GM23248 (cell line): ENCODE data around the gene EPDR1. TPM values are rescaled to one million over a fixed set of nuclear protein-coding genes. Genes with fewer than 3 reads are reported as not detected.

ENCODE experiments used
- DNase-seq: peaks from one replicate; pipeline ENCODE4 v3.0.0-alpha.2; 2015
- H2AFZ ChIP-seq: fragments of 200-600 bp; sonication (generic); 2 replicates; pipeline ENCODE4 v1.6.1; 2016; ENCODE audit warnings: antibody characterized with exemption
- H3F3A ChIP-seq: fragments of 200-600 bp; sonication (generic); 2 replicates; pipeline ENCODE4 v1.6.1; 2016; ENCODE audit warnings: mild to moderate bottlenecking, antibody characterized with exemption, mixed run types; ENCODE audit not compliant: insufficient read depth
- H3K27ac ChIP-seq: fragments of 200-600 bp; sonication (generic); 2 replicates; pipeline ENCODE4 v1.5.1; 2016; ENCODE audit warnings: mild to moderate bottlenecking
- H3K27me3 ChIP-seq: fragments of 200-600 bp; sonication (generic); replicated peaks from 2 replicates; pipeline ENCODE4 v1.6.1; 2016; ENCODE audit warnings: mild to moderate bottlenecking; ENCODE audit not compliant: insufficient read depth
- H3K36me3 ChIP-seq: fragments of 200-600 bp; sonication (generic); 2 replicates; pipeline ENCODE4 v1.6.1; 2016; ENCODE audit warnings: low read depth, mild to moderate bottlenecking
- H3K4me1 ChIP-seq: fragments of 200-600 bp; sonication (generic); 2 replicates; pipeline ENCODE4 v1.6.1; 2016; ENCODE audit warnings: mild to moderate bottlenecking; ENCODE audit not compliant: insufficient read depth
- H3K4me2 ChIP-seq: fragments of 200-600 bp; sonication (generic); one replicate; pipeline ENCODE4 v1.6.1; 2016; ENCODE audit warnings: mild to moderate bottlenecking; ENCODE audit not compliant: unreplicated experiment
- H3K4me3 ChIP-seq: fragments of 200-600 bp; sonication (generic); 2 replicates; pipeline ENCODE4 v1.5.1; 2016; ENCODE audit warnings: mild to moderate bottlenecking
- H3K79me2 ChIP-seq: fragments of 200-600 bp; sonication (generic); 2 replicates; pipeline ENCODE4 v1.6.1; 2016; ENCODE audit warnings: mild to moderate bottlenecking; ENCODE audit not compliant: insufficient read depth
- H3K9ac ChIP-seq: fragments of 200-600 bp; sonication (generic); 2 replicates; pipeline ENCODE4 v1.6.1; 2016; ENCODE audit warnings: mild to moderate bottlenecking
- H3K9me2 ChIP-seq: fragments of 200-600 bp; sonication (generic); 2 replicates; pipeline ENCODE4 v1.6.1; 2016; ENCODE audit warnings: mixed run types, mild to moderate bottlenecking, moderate library complexity; ENCODE audit not compliant: insufficient read depth
- H3K9me3 ChIP-seq: fragments of 200-600 bp; sonication (generic); one replicate; pipeline ENCODE4 v1.6.1; 2017; ENCODE audit warnings: low read depth
- H4K20me1 ChIP-seq: fragments of 200-600 bp; sonication (generic); 2 replicates; pipeline ENCODE4 v1.6.0; 2016; ENCODE audit not compliant: insufficient read depth
- EZH2 ChIP-seq: fragments of 200-600 bp; sonication (generic); IDR thresholded peaks from 2 replicates; pipeline ENCODE4 v1.6.1; 2018; ENCODE audit warnings: antibody characterized with exemption, mild to moderate bottlenecking; ENCODE audit not compliant: insufficient read depth, poor library complexity, severe bottlenecking
- EZH2phosphoT487 ChIP-seq: fragments of 200-600 bp; sonication (generic); IDR thresholded peaks from 2 replicates; pipeline ENCODE4 v1.6.1; 2018; ENCODE audit warnings: antibody characterized with exemption, moderate library complexity, mild to moderate bottlenecking, low read depth; ENCODE audit not compliant: insufficient read depth
- WGBS, 2 experiments: methylation state at CpG; one replicate each; pipeline ENCODE4 v1.1.6; 2015 to 2017; ENCODE audit warnings: low lambda C conversion rate in 2 of 2, low coverage in 1 of 2; ENCODE audit errors: missing lambda C conversion rate in 2 of 2; 5-methylcytosine and 5-hydroxymethylcytosine counted together
- in situ Hi-C: fragments of 300-500 bp; cut with MboI; formaldehyde crosslinking; loops from 2 replicates; pipeline ENCODE4 v1.15.0; 2020
- polyA plus RNA-seq: library from polyadenylated mRNA; unstranded; fragments of >200 nt; fragmentation: Nextera tagmentation; extraction: Ambion mirVana; gene quantifications from 2 replicates; pipeline ENCODE4 v1.2.1, GENCODE V29; 2016
- total RNA-seq: library from RNA; depleted of rRNA; stranded (reverse); fragments of >200 nt; shearing (Covaris generic); gene quantifications from 2 replicates; pipeline ENCODE4 v1.2.3, GENCODE V29; 2014

Gene EPDR1
- total and polyA plus RNA-seq, 2 experiments from 2014 or later: 1.5 to 2.5 TPM

GRCh38 chr7:37943905-37944736 is 23.7 kb downstream of the EPDR1 start:
- H3K9me2 ChIP-seq: no peaks in the 10 kb centered on the region
- WGBS, 2 experiments: 16 to 19% methylated on average over 8 of the region's 8 CpGs
- H3K9ac ChIP-seq: no peak overlapping the region
- H2AFZ ChIP-seq: no peak overlapping the region
- no peak overlapping the region for H3K4me2 ChIP-seq
- H3K79me2 ChIP-seq: no peaks in the 10 kb centered on the region
- no peak for DNase-seq
- no peaks in the 10 kb centered on the region for H3K4me1 ChIP-seq
- H4K20me1 ChIP-seq: no peaks in the 10 kb centered on the region
- no peak overlapping the region for H3K27ac ChIP-seq
- H3K27me3 ChIP-seq: no peaks in the 10 kb centered on the region
- H3K9me3 ChIP-seq: no peaks in the 10 kb centered on the region
- in situ Hi-C loops: no loop called here
- H3K36me3 ChIP-seq: no peaks in the 10 kb centered on the region
- TF ChIP-seq EZH2phosphoT487 (no peak), EZH2 (no peak)
- H3F3A ChIP-seq: no peaks in the 10 kb centered on the region
- H3K4me3 ChIP-seq: no peak overlapping the region

- H3K36me3 ChIP-seq: no peaks in the 10 kb centered on the region
- H3K9me2 ChIP-seq: no peaks in the 10 kb centered on the region
- no peak overlapping the region for H3K4me3 ChIP-seq
- DNase-seq: no peak
- no peak overlapping the region for H3K27ac ChIP-seq
- 23 to 26% methylated on average over 2 of the region's 2 CpGs for WGBS, 2 experiments
- no peak overlapping the region for H3K4me2 ChIP-seq
- H3K9me3 ChIP-seq: no peaks in the 10 kb centered on the region
- H3F3A ChIP-seq: no peaks in the 10 kb centered on the region
- TF ChIP-seq EZH2phosphoT487: no peak
- no peak for TF ChIP-seq EZH2
- H3K9ac ChIP-seq: no peak overlapping the region
- H2AFZ ChIP-seq: no peak overlapping the region
- no peaks in the 10 kb centered on the region for H3K27me3 ChIP-seq
- no peaks in the 10 kb centered on the region for H3K79me2 ChIP-seq
- H3K4me1 ChIP-seq: no peaks in the 10 kb centered on the region
- in situ Hi-C loops: no loop called here
- H4K20me1 ChIP-seq: no peaks in the 10 kb centered on the region
Measured at GRCh38 chr7:37944737-37945054, 24.3 kb downstream of the EPDR1 start.

- 32 to 38% methylated on average over 4 of the region's 4 CpGs for WGBS, 2 experiments
- no peak overlapping the region for H3K9ac ChIP-seq
- DNase-seq: no peak
- no peak overlapping the region for H3K4me3 ChIP-seq
- H2AFZ ChIP-seq: no peak overlapping the region
- no peaks in the 10 kb centered on the region for H3K79me2 ChIP-seq
- no peak overlapping the region for H3K27ac ChIP-seq
- no peaks in the 10 kb centered on the region for H3F3A ChIP-seq
- no peaks in the 10 kb centered on the region for H3K36me3 ChIP-seq
- in situ Hi-C loops: no loop called here
- H3K4me1 ChIP-seq: no peaks in the 10 kb centered on the region
- no peaks in the 10 kb centered on the region for H4K20me1 ChIP-seq
- no peaks in the 10 kb centered on the region for H3K9me3 ChIP-seq
- H3K27me3 ChIP-seq: no peaks in the 10 kb centered on the region
- H3K9me2 ChIP-seq: no peaks in the 10 kb centered on the region
- no peak overlapping the region for H3K4me2 ChIP-seq
- TF ChIP-seq EZH2phosphoT487: no peak
- no peak for TF ChIP-seq EZH2
Measured at GRCh38 chr7:37945336-37945735, 24.9 kb downstream of the EPDR1 start.

GRCh38 chr7:37947138-37947940 is 26.9 kb downstream of the EPDR1 start:
- no peaks in the 10 kb centered on the region for H3K9me2 ChIP-seq
- H3K9me3 ChIP-seq: no peaks in the 10 kb centered on the region
- DNase-seq: no peak
- H2AFZ ChIP-seq: no peak overlapping the region
- H4K20me1 ChIP-seq: no peaks in the 10 kb centered on the region
- no peaks in the 10 kb centered on the region for H3K79me2 ChIP-seq
- no peaks in the 10 kb centered on the region for H3K36me3 ChIP-seq
- H3K4me1 ChIP-seq: no peaks in the 10 kb centered on the region
- TF ChIP-seq EZH2phosphoT487: no peak
- no peak for TF ChIP-seq EZH2
- no peak overlapping the region for H3K4me3 ChIP-seq
- no peak overlapping the region for H3K27ac ChIP-seq
- no peaks in the 10 kb centered on the region for H3K27me3 ChIP-seq
- no peak overlapping the region for H3K9ac ChIP-seq
- no peak overlapping the region for H3K4me2 ChIP-seq
- no peaks in the 10 kb centered on the region for H3F3A ChIP-seq
- in situ Hi-C loops: no loop called here
- WGBS, 2 experiments: 29 to 38% methylated on average over 7 of the region's 7 CpGs
